Measurements from ENCODE around the gene ZAP70.

Gene ZAP70

GRCh38 chr2:97752342-97753334 is 39.3 kb downstream of the ZAP70 start:
- ChIA-PET CTCF (interaction anchor here (0.9 to 1.3 kb wide), 2 partner anchors 12 to 632 kb away, joined by 3 read pairs; no protein-coding TSS in a partner anchor), POLR2A (ENCODE audit: low non-redundant PET) (no interaction called here)
- DNase-seq (ENCODE audit: low spot score): peak; percentile 62
- no peak overlapping the region for H3K27ac ChIP-seq
- no peak for TF ChIP-seq CTCF (conservative IDR thresholded peaks at IDR 0.05; ENCODE audit: low read depth)

DNA sequence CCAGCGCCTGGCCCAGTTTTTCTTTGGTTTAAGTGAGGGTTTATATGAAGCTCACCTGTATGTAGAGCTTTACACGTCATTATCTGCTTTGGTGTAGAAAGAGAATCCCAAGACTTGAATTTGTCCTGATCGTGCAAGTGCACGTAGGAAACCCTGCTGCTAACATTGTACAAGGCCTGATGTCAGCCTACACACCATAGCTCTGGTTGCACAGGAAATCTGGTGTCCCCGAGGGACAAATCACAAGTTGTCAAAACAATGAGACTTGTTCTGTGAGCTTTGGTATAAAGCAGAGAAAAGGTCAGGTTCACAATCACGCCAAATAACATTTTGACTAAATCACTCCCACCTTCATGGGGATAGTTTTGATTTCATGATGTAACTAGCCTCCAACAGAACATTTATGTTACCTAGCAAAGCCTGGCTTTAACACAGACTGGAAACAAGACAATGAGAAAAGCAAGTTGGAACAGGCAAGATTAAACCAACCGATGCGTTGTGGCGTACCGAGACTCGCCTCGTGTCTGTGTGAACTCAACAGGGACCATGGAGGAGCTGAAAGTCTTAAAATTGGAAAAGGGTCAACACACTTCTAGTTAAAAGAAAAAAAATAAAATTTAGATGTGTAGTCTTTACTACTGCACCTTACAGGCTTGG is 41.4 kb downstream of the ZAP70 start:
- ChIA-PET POLR2A (ENCODE audit: low non-redundant PET) (no interaction called here), CTCF (interaction anchor here (0.5 to 1.3 kb wide), 3 partner anchors 55 to 630 kb away, joined by 3 to 5 read pairs (median 4); no protein-coding TSS in a partner anchor)
- H3K27ac ChIP-seq: no peak overlapping the region
- DNase-seq (ENCODE audit: low spot score): no peak
- no peak for TF ChIP-seq CTCF (conservative IDR thresholded peaks at IDR 0.05; ENCODE audit: low read depth)

DNA sequence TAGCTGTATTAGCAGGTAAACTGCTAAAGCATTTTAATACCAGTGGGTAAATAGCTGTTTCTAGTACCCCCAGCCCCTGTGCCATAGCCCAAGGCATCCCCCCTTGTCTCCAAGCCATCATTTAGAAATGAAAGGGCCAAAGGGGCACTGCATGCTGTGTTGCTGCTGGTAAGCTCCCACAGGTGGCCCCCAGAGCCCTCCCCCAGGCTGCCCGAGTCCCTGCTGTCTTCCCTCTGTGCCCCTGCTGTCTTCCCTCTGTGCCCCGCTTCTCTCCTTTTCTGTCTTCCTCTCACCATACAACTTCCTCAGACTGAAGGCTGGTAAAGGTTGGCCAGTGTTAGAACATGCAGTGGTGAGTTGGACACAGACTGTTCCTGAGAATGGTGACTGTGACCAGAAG is 42.1 kb downstream of the ZAP70 start:
- ChIA-PET CTCF (interaction anchor here (0.5 to 1.3 kb wide), 3 partner anchors 55 to 630 kb away, joined by 3 to 5 read pairs (median 4); no protein-coding TSS in a partner anchor), POLR2A (ENCODE audit: low non-redundant PET) (no interaction called here)
- no peak overlapping the region for H3K27ac ChIP-seq
- no peak for TF ChIP-seq CTCF (conservative IDR thresholded peaks at IDR 0.05; ENCODE audit: low read depth)
- DNase-seq (ENCODE audit: low spot score): no peak

GRCh38 chr2:97757062-97757461 is 43.7 kb downstream of the ZAP70 start:
- POLR2A ChIA-PET (ENCODE audit: low non-redundant PET): no interaction called here
- TF ChIP-seq CTCF (conservative IDR thresholded peaks at IDR 0.05; ENCODE audit: low read depth): no peak
- DNase-seq (ENCODE audit: low spot score): no peak
- H3K27ac ChIP-seq: no peak overlapping the region
- CTCF ChIA-PET: no interaction called here

DNA sequence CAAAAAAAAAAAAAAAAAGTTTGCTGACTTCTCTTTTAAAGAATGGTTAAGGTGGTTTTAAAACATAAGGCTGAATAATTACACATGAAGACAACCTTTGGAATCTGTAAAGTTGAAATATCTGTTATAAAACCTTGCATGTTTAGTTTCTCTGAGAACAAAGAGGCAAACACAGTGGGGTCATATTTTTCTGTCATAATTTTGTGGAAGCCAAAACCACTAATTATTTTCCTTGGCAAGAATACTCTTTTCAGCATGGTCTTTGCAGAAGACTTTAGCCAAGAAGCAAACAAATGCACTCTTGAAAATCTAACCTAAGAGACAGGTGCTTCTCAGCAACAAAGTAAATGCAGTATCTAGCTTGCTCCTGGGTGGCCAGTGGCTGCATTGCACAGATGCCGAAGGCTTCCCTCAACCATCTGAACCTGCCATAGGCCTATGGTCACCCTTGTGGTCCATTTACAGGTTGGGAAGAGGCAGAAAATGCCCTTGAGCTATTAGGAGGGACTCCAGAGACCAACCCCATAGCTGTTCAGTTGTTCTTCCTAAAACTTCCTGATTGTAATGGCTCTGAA is 44.8 kb downstream of the ZAP70 start:
- ChIA-PET POLR2A (ENCODE audit: low non-redundant PET) (no interaction called here), CTCF (no interaction called here)
- no peak for DNase-seq (ENCODE audit: low spot score)
- TF ChIP-seq CTCF (conservative IDR thresholded peaks at IDR 0.05; ENCODE audit: low read depth): no peak
- H3K27ac ChIP-seq: no peak overlapping the region

GRCh38 chr2:97759727-97760407 is 46.5 kb downstream of the ZAP70 start:
- ChIA-PET CTCF (interaction anchor here (0.7 kb wide), 1 partner anchor 389 kb away, joined by 3 read pairs; no protein-coding TSS in a partner anchor), POLR2A (ENCODE audit: low non-redundant PET) (interaction anchor here (0.7 kb wide), 1 partner anchor 7 kb away, joined by 3 read pairs; no protein-coding TSS in a partner anchor)
- no peak overlapping the region for H3K27ac ChIP-seq
- DNase-seq (ENCODE audit: low spot score): no peak
- no peak for TF ChIP-seq CTCF (conservative IDR thresholded peaks at IDR 0.05; ENCODE audit: low read depth)

Data from RWPE1 (cell line).